ENCODE results near the gene UMOD. TPM values are rescaled to one million over a fixed set of nuclear protein-coding genes. Genes with fewer than 3 reads are reported as not detected.

The UMOD gene
- total RNA-seq (not detected in 2 replicates), polyA plus RNA-seq (not detected in 2 replicates), polyA minus RNA-seq (not detected in 2 replicates), Bru-seq, nascent RNA (not detected), BruChase-seq, experiment 1, labeled RNA remaining after a 6-hour chase (not detected), BruChase-seq, experiment 2, labeled RNA remaining after a 2-hour chase (not detected)
- not detected in 2 replicates for polyA plus RNA-seq (2011; cell fraction: cytosol; rRNA removed)
- polyA plus RNA-seq (2011; cell fraction: nucleus; rRNA removed): not detected in 2 replicates
- polyA plus RNA-seq (2012): not detected in 2 replicates
- not detected for polyA minus RNA-seq (2011; cell fraction: cytosol; rRNA and poly(A)+ RNA removed)
- polyA minus RNA-seq (2011; cell fraction: nucleus; rRNA and poly(A)+ RNA removed): not detected in 2 replicates
- long read RNA-seq: 0 reads

DNA sequence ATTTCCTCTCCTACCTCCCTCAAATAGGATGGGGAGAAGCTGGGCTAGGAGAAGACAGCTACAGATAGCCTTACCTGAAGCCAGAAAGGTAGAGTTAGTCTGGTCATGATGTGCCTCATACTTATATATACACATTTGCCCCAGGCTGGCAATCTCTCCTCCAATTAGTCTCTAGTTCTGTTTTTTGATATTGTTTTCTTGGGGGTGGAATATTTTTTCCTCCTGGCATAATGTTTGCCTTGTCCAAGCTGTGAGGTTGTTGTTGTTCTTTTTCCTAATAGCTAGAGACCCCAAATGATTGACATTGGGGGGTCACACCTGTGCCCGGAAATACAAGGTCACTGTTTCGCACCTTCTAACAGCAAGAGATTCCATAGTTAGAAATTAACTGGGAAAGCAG, at the start of gene UMOD:
Gene UMOD (minus strand): TSS at position 101 of the 400 bp plus-strand sequence. CDS start 1,978 bp downstream, outside the sequence.
- ChIA-PET CTCF (no interaction called here), POLR2A (no interaction called here)
- no peak within 1 kb of the TSS for H3K4me3 ChIP-seq (replicated peaks in 1 of 3; ENCODE audit: insufficient read depth in 1 of 3, low read depth in 1 of 3, low read length in 3 of 3)
- no peak within 1 kb of the TSS for H3K4me2 ChIP-seq (ENCODE audit: insufficient read depth, low read length)
- H3K27me3 ChIP-seq (ENCODE audit: control insufficient read depth in 2 of 2, insufficient read depth in 2 of 2, low read length in 2 of 2): no peaks in the 10 kb centered on the region
- H3K4me1 ChIP-seq (ENCODE audit: control insufficient read depth, extremely low read depth, insufficient read depth, low read length): no peaks in the 10 kb centered on the region
- TF ChIP-seq POLR2AphosphoS5 (IDR thresholded peaks at IDR 0.05; ENCODE audit: insufficient read depth, low read depth, low read length): no peak
- TF ChIP-seq POLR2A (IDR thresholded peaks at IDR 0.05; ENCODE audit: low read depth, low read length): no peak
- no peak for TF ChIP-seq FOS (IDR thresholded peaks at IDR 0.05; ENCODE audit: borderline replicate concordance, insufficient read depth, low read length)
- TF ChIP-seq MYC (IDR thresholded peaks at IDR 0.05; ENCODE audit: low read depth, low read length): no peak
- no peak for TF ChIP-seq EZH2 (IDR thresholded peaks at IDR 0.05; ENCODE audit: borderline replicate concordance, low read depth, low read length, severe bottlenecking)
- no peak for TF ChIP-seq JUN (IDR thresholded peaks at IDR 0.05; ENCODE audit: borderline replicate concordance, insufficient read depth, insufficient read length, low read depth)
- TF ChIP-seq GATA2 (IDR thresholded peaks at IDR 0.05; ENCODE audit: insufficient read depth, insufficient read length, low read depth, low read length): no peak
- TF ChIP-seq, protein P1, sequence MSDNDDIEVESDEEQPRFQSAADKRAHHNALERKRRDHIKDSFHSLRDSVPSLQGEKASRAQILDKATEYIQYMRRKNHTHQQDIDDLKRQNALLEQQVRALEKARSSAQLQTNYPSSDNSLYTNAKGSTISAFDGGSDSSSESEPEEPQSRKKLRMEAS (IDR thresholded peaks at IDR 0.05; ENCODE audit: insufficient read depth, insufficient read length): no peak
- TF ChIP-seq, protein P2, sequence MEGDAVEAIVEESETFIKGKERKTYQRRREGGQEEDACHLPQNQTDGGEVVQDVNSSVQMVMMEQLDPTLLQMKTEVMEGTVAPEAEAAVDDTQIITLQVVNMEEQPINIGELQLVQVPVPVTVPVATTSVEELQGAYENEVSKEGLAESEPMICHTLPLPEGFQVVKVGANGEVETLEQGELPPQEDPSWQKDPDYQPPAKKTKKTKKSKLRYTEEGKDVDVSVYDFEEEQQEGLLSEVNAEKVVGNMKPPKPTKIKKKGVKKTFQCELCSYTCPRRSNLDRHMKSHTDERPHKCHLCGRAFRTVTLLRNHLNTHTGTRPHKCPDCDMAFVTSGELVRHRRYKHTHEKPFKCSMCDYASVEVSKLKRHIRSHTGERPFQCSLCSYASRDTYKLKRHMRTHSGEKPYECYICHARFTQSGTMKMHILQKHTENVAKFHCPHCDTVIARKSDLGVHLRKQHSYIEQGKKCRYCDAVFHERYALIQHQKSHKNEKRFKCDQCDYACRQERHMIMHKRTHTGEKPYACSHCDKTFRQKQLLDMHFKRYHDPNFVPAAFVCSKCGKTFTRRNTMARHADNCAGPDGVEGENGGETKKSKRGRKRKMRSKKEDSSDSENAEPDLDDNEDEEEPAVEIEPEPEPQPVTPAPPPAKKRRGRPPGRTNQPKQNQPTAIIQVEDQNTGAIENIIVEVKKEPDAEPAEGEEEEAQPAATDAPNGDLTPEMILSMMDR (IDR thresholded peaks at IDR 0.05; ENCODE audit: extremely low read depth in 1 of 2, insufficient read depth in 1 of 2, low read depth in 1 of 2, low read length in 2 of 2): no peak
- no peaks in the 10 kb centered on the region for H4K20me1 ChIP-seq (replicated peaks; ENCODE audit: control insufficient read depth, extremely low read depth, insufficient read depth, low read length)
- H3K36me3 ChIP-seq (ENCODE audit: control insufficient read depth in 2 of 2, extremely low read depth in 1 of 2, insufficient read depth in 2 of 2, low read length in 2 of 2): no peaks in the 10 kb centered on the region
- FAIRE-seq (no peak), DNase-seq (ENCODE audit: low read depth, low spot score) (no peak)
- dilution Hi-C loops (cut with MboI; ENCODE audit: extremely low pct_ligation_motif_present, low sequenced_read_pairs) (no loop called here), intact Hi-C loops (cut with micrococcal nuclease) (no loop called here)
- no peaks in the 10 kb centered on the region for H3K79me2 ChIP-seq (ENCODE audit: control insufficient read depth, insufficient read depth, low read length)
- no peak within 1 kb of the TSS for H3K9ac ChIP-seq (replicated peaks; ENCODE audit: extremely low read depth, insufficient read depth, low read length)
- no TSS peak for BruUV-seq (replicated peaks)
- no peak within 1 kb of the TSS for H3K27ac ChIP-seq (ENCODE audit: insufficient read depth, low read depth, low read length)
- H2AFZ ChIP-seq (ENCODE audit: low read depth, low read length): no peak within 1 kb of the TSS
- H3K9me1 ChIP-seq (replicated peaks; ENCODE audit: control insufficient read depth, extremely low read depth, insufficient read depth, low read length): no peaks in the 10 kb centered on the region
- H3K9me3 ChIP-seq (replicated peaks; ENCODE audit: control insufficient read depth, insufficient read depth, low read length): no peaks in the 10 kb centered on the region
